GM18498 (cell line): ENCODE results near the gene CENATAC.
"Not testable (repeated sequence)": the region's sequence is repeated elsewhere in the genome, so short reads cannot be mapped to it uniquely, and the experiment has no call there.

ENCODE experiments used
- ATAC-seq: cut with Tn5 transposase; IDR thresholded peaks from one replicate; pipeline ENCODE4 v1.9.1; 2021; ENCODE audit warnings: mild to moderate bottlenecking, moderate library complexity; ENCODE audit not compliant: unreplicated experiment

CENATAC gene, protein sequence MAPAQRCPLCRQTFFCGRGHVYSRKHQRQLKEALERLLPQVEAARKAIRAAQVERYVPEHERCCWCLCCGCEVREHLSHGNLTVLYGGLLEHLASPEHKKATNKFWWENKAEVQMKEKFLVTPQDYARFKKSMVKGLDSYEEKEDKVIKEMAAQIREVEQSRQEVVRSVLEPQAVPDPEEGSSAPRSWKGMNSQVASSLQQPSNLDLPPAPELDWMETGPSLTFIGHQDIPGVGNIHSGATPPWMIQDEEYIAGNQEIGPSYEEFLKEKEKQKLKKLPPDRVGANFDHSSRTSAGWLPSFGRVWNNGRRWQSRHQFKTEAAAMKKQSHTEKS

GRCh38 chr11:118997627-118998387 is at the start of gene CENATAC:
Gene CENATAC (plus strand): TSS chr11:118998138. CDS start chr11:118998198, 60 bp downstream.
- ATAC-seq, result peak; percentile 92

DNA sequence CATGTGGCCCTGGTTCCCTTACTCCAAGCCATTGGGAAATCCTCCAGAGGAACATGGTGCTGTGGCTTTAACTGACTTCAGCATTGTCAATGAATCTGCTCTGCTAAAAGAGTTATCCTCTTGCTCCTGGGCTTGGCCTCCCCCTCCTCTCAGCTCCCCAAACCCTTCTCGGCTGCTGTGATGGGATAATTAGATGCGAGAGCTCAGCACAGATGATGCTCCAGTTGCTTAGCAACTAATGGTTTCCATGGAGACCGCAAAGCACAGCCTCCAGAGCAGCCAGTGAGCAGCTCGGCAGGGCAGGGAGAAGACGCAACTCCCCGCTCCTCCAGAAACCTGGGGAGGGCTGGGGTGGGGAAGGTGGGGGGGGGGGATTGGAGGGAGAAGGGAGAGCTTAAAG is 44.7 kb upstream of the CENATAC start:
- ATAC-seq, result no peak

- ATAC-seq, result not testable (repeated sequence)
These were observed 44.0 kb upstream of the CENATAC start for GRCh38 chr11:118953976-118954375.

- ATAC-seq, result no peak
These were observed 41.7 kb upstream of the CENATAC start, which contains the start of gene UPK2 for GRCh38 chr11:118956094-118956846. Gene UPK2 (plus strand): TSS chr11:118956298. CDS start chr11:118956351, 53 bp downstream.

DNA sequence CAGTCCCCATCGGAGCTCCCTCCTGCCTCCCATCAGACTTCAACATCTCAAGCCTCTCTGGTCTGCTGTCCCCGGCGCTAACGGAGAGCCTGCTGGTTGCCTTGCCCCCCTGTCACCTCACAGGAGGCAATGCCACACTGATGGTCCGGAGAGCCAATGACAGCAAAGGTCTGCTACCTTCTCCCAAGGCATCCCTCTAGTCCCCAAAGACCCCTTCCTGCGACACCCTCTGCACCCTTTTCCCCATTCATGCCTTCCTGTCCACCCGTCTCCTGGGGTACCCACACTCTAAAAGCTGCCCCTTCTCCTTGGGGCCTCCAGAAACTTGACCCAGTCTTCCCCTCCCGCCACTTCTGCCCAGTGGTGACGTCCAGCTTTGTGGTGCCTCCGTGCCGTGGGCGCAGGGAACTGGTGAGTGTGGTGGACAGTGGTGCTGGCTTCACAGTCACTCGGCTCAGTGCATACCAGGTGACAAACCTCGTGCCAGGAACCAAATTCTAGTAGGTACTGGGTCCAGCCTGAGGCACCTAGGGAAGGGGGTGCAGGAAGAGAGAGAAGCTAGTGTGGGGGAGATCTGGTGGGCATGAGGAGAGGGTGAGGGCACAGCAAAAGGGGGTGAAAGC is 41.0 kb upstream of the CENATAC start:
- ATAC-seq, result no peak

DNA sequence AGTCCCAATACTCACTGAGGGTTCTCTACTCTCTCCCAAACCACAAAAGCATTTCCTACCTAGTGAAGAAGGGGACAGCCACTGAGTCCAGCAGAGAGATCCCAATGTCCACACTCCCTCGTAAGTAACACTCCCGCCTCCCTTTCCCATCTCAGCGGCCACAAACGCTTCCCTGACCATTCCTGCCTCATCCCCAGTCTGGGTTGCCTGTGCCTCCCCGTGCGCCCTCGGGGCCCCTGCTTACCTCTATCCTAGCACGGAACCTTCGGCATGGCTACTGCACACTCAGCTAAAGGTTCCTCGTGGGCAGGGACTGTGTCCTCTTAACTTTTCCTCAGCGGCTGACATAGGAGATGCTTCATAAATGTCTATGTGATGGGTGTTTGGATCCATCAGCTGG is 40.4 kb upstream of the CENATAC start:
- no peak for ATAC-seq

DNA sequence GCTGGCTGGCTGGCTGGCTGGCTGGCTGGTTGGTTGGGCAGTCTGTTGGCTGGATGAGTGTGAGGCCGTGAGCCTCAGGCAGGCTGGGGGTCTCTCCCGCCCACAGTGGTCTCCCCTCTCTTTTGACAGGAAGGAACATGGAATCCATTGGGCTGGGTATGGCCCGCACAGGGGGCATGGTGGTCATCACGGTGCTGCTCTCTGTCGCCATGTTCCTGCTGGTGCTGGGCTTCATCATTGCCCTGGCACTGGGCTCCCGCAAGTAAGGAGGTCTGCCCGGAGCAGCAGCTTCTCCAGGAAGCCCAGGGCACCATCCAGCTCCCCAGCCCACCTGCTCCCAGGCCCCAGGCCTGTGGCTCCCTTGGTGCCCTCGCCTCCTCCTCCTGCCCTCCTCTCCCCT is 40.0 kb upstream of the CENATAC start:
- no peak for ATAC-seq

DNA sequence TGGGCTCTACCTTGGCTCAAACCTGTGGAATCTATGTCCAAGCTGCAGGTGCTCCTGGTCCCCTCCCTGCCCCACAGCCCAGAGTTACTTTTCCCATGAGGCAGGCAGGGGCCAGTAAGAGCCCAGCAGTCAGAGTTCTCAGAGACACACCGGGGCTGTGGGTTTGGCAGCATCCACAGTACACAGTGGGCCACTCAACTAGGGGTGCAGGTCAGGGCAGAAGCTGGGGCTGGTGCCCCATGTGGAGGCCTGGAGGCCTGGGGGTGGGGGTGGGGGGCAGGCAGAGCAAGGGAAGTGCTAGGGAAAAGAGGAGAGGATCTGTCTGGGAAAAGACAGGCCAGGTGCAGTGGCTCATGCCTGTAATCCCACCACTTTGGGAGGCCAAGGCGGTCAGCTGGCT is 39.4 kb upstream of the CENATAC start:
- ATAC-seq, result no peak

GRCh38 chr11:118961189-118961588 is 36.7 kb upstream of the CENATAC start:
- no peak for ATAC-seq

GRCh38 chr11:118961591-118961990 is 36.3 kb upstream of the CENATAC start:
- no peak for ATAC-seq

- not testable (repeated sequence) for ATAC-seq
These were observed 28.4 kb upstream of the CENATAC start for GRCh38 chr11:118969508-118969907.

GRCh38 chr11:118971646-118972045 is 26.3 kb upstream of the CENATAC start, which contains the start of gene FOXR1:
Gene FOXR1 (plus strand): TSS chr11:118971761. CDS start chr11:118971932, 171 bp downstream.
- ATAC-seq, result no peak

DNA sequence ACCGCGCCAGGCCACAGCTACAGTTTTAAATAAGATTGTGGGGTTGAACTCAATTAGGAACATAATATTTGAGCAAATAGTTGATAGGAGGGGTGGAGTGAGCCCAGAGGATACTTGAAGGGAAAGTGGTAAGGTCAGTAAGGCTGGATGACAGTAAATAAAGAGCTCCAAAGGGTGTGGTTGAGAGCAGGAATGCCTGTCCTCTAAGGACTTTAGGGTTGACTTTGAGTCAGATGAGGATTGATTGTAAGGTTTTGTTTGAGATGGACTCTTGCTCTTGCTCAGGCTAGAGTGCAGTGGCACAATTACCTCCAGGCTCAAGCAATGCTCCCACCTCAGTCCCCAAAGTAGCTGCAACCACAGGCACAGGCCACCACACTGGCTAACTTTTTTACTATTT is 24.0 kb upstream of the CENATAC start:
- no peak for ATAC-seq

DNA sequence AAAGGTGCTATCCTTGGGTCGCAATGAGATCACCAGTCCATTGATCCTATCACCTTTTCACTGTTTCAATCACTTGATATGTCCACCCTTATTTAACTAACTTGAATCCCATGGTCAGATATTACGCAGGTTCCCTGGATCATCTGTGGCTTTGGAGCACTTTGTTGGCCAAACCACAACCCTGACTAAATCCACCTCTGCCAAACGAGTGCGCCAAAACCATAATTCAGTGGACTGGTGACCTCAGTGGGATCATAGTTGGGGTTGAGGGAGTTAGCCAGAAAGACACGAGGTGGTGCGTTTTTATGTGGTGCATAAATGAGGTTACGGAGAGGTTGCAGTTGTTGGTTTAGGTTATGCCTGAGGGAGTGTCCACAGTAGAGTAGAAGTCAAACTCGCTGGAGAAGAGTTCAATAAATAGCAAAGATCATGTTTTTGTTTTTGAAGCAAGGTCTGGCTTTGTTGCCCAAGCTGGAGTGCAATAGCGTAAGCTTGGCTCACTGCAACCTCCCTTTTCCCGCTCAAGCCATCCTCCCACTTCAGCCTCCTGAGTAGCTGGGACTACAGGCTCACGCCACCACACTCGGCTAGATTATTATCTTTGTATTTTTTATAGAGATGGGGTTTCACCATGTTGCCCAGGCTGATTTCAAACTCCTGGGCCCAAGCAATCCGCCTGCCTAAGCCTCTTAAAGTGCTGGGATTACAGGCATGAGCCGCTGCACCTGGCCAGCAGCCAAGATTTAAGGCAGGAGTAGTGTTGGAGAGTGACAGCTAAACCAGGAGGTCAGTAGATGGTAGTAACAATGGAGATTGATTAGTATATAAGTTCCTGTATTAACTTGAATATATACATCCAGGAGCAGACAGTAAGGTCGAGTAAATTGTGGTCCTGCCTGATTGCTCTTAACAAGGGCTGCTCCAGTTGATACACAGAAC is 21.9 kb upstream of the CENATAC start:
- no peak for ATAC-seq

- ATAC-seq, result no peak
These were observed 18.5 kb upstream of the CENATAC start for GRCh38 chr11:118979434-118979833.

DNA sequence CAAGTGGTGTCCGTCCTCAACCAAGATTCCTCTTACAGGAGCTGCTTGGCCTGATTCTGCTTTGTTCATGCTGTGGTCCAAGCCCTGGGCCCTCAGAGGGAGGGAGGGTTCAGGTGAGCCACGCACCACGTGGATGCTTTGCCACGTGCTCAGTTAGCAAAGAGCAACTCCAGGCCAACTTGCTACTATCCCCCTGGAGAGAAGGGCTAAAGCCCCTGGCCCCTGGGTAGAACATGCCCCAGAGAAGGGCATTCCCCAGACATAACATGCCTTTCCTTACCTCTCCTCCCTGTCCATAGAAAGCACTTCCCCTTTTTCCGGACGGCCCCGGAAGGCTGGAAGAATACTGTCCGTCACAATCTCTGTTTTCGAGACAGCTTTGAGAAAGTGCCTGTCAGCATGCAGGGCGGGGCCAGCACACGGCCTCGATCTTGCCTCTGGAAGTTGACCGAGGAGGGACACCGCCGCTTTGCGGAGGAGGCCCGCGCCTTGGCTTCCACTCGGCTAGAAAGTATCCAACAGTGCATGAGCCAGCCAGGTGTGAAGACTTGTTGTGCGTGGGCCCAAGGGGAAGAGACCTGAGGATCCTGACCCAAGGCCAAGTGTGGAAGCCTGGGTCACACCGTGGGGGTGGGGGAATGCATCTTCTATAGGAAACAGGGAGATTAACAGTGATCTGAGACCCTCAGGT is 17.6 kb upstream of the CENATAC start:
- no peak for ATAC-seq

DNA sequence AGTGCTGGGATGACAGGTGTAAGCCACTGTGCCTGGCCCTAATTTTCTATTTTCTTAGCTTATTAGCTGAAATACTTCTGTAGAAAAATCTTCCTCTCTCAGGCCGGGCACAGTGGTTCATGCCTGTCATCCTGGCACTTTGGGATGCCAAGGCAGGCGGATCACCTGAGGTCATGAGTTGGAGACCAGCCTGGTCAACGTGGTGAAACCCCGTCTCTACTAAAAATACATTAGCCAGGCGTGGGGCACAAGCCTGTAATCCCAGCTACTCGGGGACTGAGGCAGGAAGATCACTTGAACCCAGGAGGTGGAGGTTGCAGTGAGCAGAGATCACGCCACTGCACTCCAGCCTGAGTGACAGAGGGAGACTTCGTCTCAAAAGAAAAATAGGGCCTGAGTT is 13.6 kb upstream of the CENATAC start:
- not testable (repeated sequence) for ATAC-seq

DNA sequence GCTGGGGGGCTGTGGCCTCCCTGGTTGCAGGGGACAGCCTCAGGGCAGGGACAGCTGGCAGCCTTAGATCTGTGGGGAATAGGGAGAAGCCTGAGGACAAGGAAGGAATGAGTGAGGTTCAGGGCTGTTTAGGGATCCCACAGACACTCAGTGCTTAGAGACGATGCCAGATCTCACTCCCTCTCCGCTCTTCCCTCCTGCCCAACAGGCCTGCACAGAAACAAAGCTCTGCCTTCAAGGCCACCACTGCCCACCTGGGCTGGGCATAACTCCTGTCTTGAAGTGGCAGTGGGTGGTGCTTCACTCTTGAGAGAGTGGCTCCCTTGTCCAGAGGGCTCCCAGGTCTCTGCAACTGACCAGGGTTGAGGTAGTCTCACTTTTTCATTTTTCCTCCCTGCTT is 13.1 kb upstream of the CENATAC start:
- no peak for ATAC-seq

- ATAC-seq, result no peak
These were observed 9.7 kb upstream of the CENATAC start for GRCh38 chr11:118988280-118988679.
